Chondrocyte (in vitro differentiated cells): ENCODE data around the gene SGF29. TPM values are rescaled to one million over a fixed set of nuclear protein-coding genes. Genes with fewer than 3 reads are reported as not detected.

Experiments
- DNase-seq: peaks from one replicate; pipeline ENCODE4 v3.0.0; 2021; ENCODE audit warnings: mixed read lengths, low spot score
- H3K27ac Mint-ChIP-seq: one replicate; pipeline ENCODE4 v1.8.0; 2021; ENCODE audit warnings: mild to moderate bottlenecking, moderate library complexity, mixed read lengths; ENCODE audit not compliant: unreplicated experiment
- H3K27me3 Mint-ChIP-seq: 2 replicates; pipeline ENCODE4 v1.8.0; 2021; ENCODE audit warnings: low read depth, mixed read lengths
- H3K36me3 Mint-ChIP-seq: 2 replicates; pipeline ENCODE4 v1.8.0; 2021; ENCODE audit warnings: low read depth, mixed read lengths
- H3K4me1 Mint-ChIP-seq: 2 replicates; pipeline ENCODE4 v1.8.0; 2021; ENCODE audit warnings: low read depth, mild to moderate bottlenecking, mixed read lengths
- H3K4me3 Mint-ChIP-seq: one replicate; pipeline ENCODE4 v1.8.0; 2021; ENCODE audit warnings: mild to moderate bottlenecking, moderate library complexity, mixed read lengths; ENCODE audit not compliant: unreplicated experiment
- H3K9me3 Mint-ChIP-seq: 2 replicates; pipeline ENCODE4 v1.8.0; 2021; ENCODE audit warnings: low read depth, mixed read lengths
- total RNA-seq: library from RNA; stranded (reverse); gene quantifications from 3 replicates; pipeline ENCODE4 v1.2.1, GENCODE V29; 2021
- TF ChIP-seq, protein P1 (sequence below): fragments of 200-600 bp; sonication (generic); IDR thresholded peaks from 2 replicates; pipeline ENCODE4 v1.5.0; 2021; ENCODE audit warnings: antibody characterized with exemption, mild to moderate bottlenecking, moderate library complexity

The SGF29 gene
- total RNA-seq, 1 donor from 2014 or later = 17.1 TPM

DNA sequence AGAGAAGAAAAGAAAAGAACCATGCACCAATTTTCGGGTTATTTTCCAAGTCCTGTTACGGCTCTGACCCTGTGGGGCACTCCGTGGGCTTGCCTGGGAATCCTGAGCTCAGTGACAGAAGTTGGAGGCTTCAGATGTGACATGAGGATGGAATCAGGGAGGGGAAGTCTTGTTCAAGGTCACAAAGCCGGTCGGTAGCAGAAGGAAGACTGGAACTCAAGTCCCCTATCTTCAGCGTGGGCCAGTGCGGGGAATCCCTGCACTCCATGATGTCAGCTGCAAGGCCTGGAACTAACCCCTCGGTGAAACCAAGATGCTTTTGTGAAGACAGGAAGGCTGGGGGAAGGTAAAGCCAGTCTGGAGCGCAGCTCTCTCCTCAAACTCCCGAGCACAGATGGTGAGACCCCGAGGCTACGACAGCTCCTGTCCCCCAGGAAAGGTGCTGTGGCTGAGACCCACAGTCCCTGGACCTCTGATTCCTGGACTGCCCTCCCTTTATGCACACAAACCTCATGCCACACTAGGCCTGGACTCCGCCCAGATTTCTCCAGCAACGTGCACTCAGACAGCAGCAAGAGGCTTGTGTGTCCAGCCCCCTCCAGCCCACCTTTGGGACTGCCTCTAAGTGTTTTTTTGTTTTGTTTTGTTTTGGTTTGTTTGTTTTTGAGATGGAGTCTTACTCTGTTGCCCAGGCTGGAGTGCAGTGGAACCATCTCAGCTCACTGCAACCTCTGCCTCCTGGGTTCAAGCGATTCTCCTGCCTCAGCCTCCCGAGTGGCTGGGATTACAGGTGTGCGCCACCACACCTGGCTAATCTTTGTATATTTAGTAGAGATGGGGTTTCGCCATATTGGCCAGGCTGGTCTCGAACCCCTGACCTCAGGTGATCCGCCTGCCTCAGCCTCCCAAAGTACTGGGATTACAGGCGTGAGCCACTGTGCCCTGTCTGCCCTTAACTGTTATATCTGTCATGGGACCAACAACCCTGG, 41.6 kb upstream of the SGF29 start:
- Mint-ChIP-seq H3K4me3 (no peak overlapping the region), H3K4me1 (peaks cover 7% of the 10 kb centered on the region), H3K36me3 (no peaks in the 10 kb centered on the region), H3K9me3 (no peaks in the 10 kb centered on the region), H3K27me3 (no peaks in the 10 kb centered on the region), H3K27ac (no peak overlapping the region)
- no peak for DNase-seq
- TF ChIP-seq, protein P1, sequence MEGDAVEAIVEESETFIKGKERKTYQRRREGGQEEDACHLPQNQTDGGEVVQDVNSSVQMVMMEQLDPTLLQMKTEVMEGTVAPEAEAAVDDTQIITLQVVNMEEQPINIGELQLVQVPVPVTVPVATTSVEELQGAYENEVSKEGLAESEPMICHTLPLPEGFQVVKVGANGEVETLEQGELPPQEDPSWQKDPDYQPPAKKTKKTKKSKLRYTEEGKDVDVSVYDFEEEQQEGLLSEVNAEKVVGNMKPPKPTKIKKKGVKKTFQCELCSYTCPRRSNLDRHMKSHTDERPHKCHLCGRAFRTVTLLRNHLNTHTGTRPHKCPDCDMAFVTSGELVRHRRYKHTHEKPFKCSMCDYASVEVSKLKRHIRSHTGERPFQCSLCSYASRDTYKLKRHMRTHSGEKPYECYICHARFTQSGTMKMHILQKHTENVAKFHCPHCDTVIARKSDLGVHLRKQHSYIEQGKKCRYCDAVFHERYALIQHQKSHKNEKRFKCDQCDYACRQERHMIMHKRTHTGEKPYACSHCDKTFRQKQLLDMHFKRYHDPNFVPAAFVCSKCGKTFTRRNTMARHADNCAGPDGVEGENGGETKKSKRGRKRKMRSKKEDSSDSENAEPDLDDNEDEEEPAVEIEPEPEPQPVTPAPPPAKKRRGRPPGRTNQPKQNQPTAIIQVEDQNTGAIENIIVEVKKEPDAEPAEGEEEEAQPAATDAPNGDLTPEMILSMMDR = no peak

DNA sequence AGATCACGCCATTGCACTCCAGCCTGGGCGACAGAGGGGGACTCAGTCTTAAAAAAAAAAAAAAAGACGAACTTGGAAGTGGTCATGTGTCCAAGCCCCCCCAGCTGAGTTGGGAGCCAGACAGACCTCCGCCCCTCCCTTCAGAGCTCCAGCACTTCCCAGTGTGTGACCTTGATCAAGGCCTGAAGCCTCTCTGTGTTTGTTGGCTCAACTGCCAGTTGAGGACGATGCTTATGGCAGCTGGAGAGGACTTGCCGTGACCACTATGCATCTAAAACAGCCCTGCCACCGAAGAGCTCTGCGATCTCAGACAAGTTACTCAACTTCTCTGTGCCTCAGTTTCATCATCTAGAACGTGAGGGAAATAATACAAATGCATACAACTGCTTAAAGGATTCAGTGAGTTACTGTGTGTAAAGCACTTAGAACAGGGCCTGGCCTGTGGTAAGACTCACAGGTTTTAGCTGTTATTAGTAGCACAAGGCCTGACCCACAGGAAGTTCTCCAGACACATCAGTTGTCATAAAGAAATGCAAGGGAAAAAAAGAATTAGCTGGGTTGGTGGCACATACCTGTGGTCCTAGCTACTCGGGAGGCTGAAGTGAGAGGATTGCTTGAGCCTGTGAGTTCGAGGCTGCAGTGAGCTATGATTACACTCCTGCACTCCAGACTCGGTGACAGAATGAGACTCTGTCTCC, 40.1 kb upstream of the SGF29 start:
- H3K4me1 Mint-ChIP-seq = peaks cover 7% of the 10 kb centered on the region
- no peak overlapping the region for H3K4me3 Mint-ChIP-seq
- DNase-seq = no peak
- no peaks in the 10 kb centered on the region for H3K9me3 Mint-ChIP-seq
- peak overlapping the region; percentile 78 for H3K27ac Mint-ChIP-seq
- TF ChIP-seq, protein P1 = no peak
- no peaks in the 10 kb centered on the region for H3K27me3 Mint-ChIP-seq
- H3K36me3 Mint-ChIP-seq = no peaks in the 10 kb centered on the region

DNA sequence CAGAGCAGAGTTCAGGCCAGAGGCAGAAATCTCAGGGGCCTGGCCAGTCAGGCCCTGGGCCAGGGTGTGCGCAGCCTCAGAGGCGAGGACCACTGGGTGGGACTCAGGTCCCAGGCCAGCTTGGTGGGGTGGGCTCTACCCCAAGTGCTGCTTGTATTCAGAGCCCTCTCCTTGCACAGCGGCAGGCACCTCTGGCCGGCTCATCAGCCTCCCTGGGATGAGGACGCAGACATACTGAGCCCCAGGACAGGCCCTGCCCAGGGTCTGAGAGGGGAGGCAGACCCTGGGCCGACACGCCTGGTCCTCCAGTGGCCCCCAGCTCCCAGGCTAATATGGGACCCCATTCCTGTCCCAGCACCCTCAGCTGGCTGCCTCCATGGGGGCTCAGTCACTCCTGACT, 39.5 kb upstream of the SGF29 start:
- Mint-ChIP-seq H3K4me1 (peaks cover 7% of the 10 kb centered on the region), H3K36me3 (no peaks in the 10 kb centered on the region), H3K4me3 (no peak overlapping the region), H3K9me3 (no peaks in the 10 kb centered on the region), H3K27me3 (no peaks in the 10 kb centered on the region), H3K27ac (peak overlapping the region; percentile 78)
- TF ChIP-seq, protein P1 = no peak
- DNase-seq = no peak

DNA sequence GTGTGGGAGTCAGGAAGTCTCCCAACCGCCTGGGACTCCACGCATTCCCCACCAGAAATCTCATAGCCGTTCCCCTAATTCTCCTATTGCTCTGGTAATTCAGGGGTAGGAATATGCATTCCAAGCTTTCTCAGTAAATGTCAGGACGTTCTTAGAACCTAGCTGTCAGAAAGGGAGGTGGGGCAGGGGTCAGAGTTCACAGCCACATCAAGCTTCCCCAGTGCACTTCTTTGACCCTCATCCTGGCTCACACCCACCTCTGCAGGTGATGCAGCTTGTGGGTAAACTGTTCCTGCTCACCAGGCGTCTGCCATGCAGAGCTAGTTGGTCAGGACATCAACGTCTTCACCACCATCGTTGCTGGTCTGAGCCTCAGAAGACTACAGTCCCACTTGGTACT, 33.0 kb upstream of the SGF29 start:
- H3K9me3 Mint-ChIP-seq = no peaks in the 10 kb centered on the region
- H3K4me3 Mint-ChIP-seq = no peak overlapping the region
- no peaks in the 10 kb centered on the region for H3K36me3 Mint-ChIP-seq
- DNase-seq = no peak
- peaks cover 11% of the 10 kb centered on the region for H3K4me1 Mint-ChIP-seq
- H3K27me3 Mint-ChIP-seq = peaks cover 1% of the 10 kb centered on the region
- no peak overlapping the region for H3K27ac Mint-ChIP-seq
- TF ChIP-seq, protein P1 = no peak

DNA sequence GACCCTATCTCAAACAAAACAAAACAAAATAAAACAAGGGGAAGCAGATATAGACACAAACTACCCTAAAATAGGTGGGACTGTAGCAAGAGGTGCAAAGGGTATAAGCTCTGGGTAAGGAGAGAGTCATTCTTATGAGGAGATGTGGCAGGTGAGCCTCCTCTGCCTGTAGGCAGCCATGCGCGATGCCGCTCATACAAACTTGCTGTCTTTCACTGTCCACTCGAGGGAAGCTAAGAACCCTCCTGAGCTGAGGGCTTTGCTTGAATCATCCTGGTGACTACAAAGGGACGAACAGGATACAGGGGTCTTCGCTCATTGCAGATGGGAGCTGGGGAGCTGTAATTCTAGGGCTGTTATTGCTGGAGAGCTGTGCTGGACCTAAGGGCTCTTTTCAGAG, 32.3 kb upstream of the SGF29 start:
- H3K9me3 Mint-ChIP-seq = no peaks in the 10 kb centered on the region
- H3K4me3 Mint-ChIP-seq = no peak overlapping the region
- H3K27ac Mint-ChIP-seq = no peak overlapping the region
- peaks cover 1% of the 10 kb centered on the region for H3K27me3 Mint-ChIP-seq
- TF ChIP-seq, protein P1 = no peak
- H3K36me3 Mint-ChIP-seq = no peaks in the 10 kb centered on the region
- peaks cover 11% of the 10 kb centered on the region for H3K4me1 Mint-ChIP-seq
- no peak for DNase-seq
